Liver (tissue), 9 donors: Measurements from ENCODE around the gene NRG3. TPM values are rescaled to one million over a fixed set of nuclear protein-coding genes. Genes with fewer than 3 reads are reported as not detected.

Source experiments
- DNase-seq: peaks from one replicate; pipeline ENCODE4 v3.0.0-alpha.2; 2017; ENCODE audit warnings: low spot score
- H3K27ac ChIP-seq, 2 donors: one replicate each; pipeline ENCODE4 v1.7.0; 2013; ENCODE audit warnings: inconsistent platforms in 2 of 2, low read length in 2 of 2, control low read depth in 1 of 2, low read depth in 1 of 2, mild to moderate bottlenecking in 1 of 2
- H3K27me3 ChIP-seq, 4 donors: one replicate each; pipeline versions ENCODE4 v1.6.1 to v1.7.0; 2013; ENCODE audit warnings: low read length in 3 of 4, inconsistent platforms in 1 of 4, mild to moderate bottlenecking in 1 of 4, moderate library complexity in 1 of 4; ENCODE audit not compliant: control insufficient read depth in 4 of 4, insufficient read depth in 4 of 4
- H3K36me3 ChIP-seq, 4 donors: one replicate each; pipeline versions ENCODE4 v1.6.1 to v1.7.0; 2013; ENCODE audit warnings: low read length in 3 of 4, mild to moderate bottlenecking in 3 of 4, low read depth in 1 of 4, moderate library complexity in 1 of 4; ENCODE audit not compliant: control insufficient read depth in 4 of 4, insufficient read depth in 3 of 4
- H3K4me1 ChIP-seq, 4 donors: one replicate each; pipeline versions ENCODE4 v1.6.1 to v1.7.0; 2013; ENCODE audit warnings: low read length in 3 of 4, mild to moderate bottlenecking in 3 of 4, moderate library complexity in 1 of 4; ENCODE audit not compliant: control insufficient read depth in 4 of 4, insufficient read depth in 4 of 4
- H3K4me3 ChIP-seq, 3 donors: one replicate each; pipeline versions ENCODE4 v1.6.1 to v1.7.0; 2013; ENCODE audit warnings: low read length in 3 of 3, control low read depth in 1 of 3, low read depth in 1 of 3, mild to moderate bottlenecking in 1 of 3
- H3K9ac ChIP-seq, 2 donors: one replicate each; pipeline ENCODE4 v1.7.0; 2013; ENCODE audit warnings: low read length in 2 of 2, mild to moderate bottlenecking in 2 of 2, moderate library complexity in 2 of 2, control low read depth in 1 of 2, low read depth in 1 of 2
- H3K9me3 ChIP-seq, 4 donors: one replicate each; pipeline versions ENCODE4 v1.6.1 to v1.7.0; 2013; ENCODE audit warnings: low read length in 3 of 4; ENCODE audit not compliant: control insufficient read depth in 4 of 4
- ATF3 ChIP-seq: IDR thresholded peaks from 2 replicates; pipeline ENCODE4 v1.6.1; 2016; ENCODE audit warnings: antibody characterized with exemption
- CTCF ChIP-seq: fragments of 150-350 bp; IDR thresholded peaks from 2 replicates; pipeline ENCODE4 v1.5.1; 2017; ENCODE audit warnings: improper control_type of control experiment, low read depth, low read length; ENCODE audit not compliant: missing input control
- EGR1 ChIP-seq, 2 donors: IDR thresholded peaks; 2 replicates each; pipeline ENCODE4 v1.6.1; 2016 to 2018; ENCODE audit warnings: antibody characterized with exemption in 2 of 2, low read depth in 2 of 2
- FOXA1 ChIP-seq: IDR thresholded peaks from 2 replicates; pipeline ENCODE4 v1.6.1; 2016; ENCODE audit warnings: antibody characterized with exemption
- FOXA2 ChIP-seq: IDR thresholded peaks from 2 replicates; pipeline ENCODE4 v1.6.1; 2016; ENCODE audit warnings: antibody characterized with exemption
- HNF4A ChIP-seq, 2 donors: conservative IDR thresholded peaks; 2 replicates each; pipeline ENCODE4 v1.6.1; 2016; ENCODE audit warnings: antibody characterized with exemption in 2 of 2, mild to moderate bottlenecking in 2 of 2
- HNF4G ChIP-seq: IDR thresholded peaks from 2 replicates; pipeline ENCODE4 v1.6.1; 2016; ENCODE audit warnings: antibody characterized with exemption
- JUND ChIP-seq, 2 donors: IDR thresholded peaks; 2 replicates each; pipeline ENCODE4 v1.6.1; 2016; ENCODE audit warnings: antibody characterized with exemption in 2 of 2
- MAX ChIP-seq: IDR thresholded peaks from 2 replicates; pipeline ENCODE4 v1.6.1; 2016; ENCODE audit warnings: antibody characterized with exemption
- NR2F2 ChIP-seq: IDR thresholded peaks from 2 replicates; pipeline ENCODE4 v1.6.1; 2016; ENCODE audit warnings: antibody characterized with exemption
- RAD21 ChIP-seq, 2 donors: IDR thresholded peaks; 2 replicates each; pipeline ENCODE4 v1.6.1; 2016; ENCODE audit warnings: antibody characterized with exemption in 2 of 2, mild to moderate bottlenecking in 2 of 2
- REST ChIP-seq: IDR thresholded peaks from 2 replicates; pipeline ENCODE4 v1.6.1; 2016; ENCODE audit warnings: antibody characterized with exemption, mild to moderate bottlenecking
- SP1 ChIP-seq: IDR thresholded peaks from 2 replicates; pipeline ENCODE4 v1.6.1; 2018; ENCODE audit warnings: antibody characterized with exemption, mild to moderate bottlenecking
- TAF1 ChIP-seq: conservative IDR thresholded peaks from 2 replicates; pipeline ENCODE4 v1.6.1; 2016; ENCODE audit warnings: antibody characterized with exemption, mild to moderate bottlenecking
- ZBTB33 ChIP-seq: IDR thresholded peaks from 2 replicates; pipeline ENCODE4 v1.6.1; 2016; ENCODE audit warnings: antibody characterized with exemption
- WGBS: extraction: QIAGEN DNeasy Blood & Tissue Kit; methylation state at CpG from one replicate; pipeline ENCODE4 v1.1.7; 2013; 5-methylcytosine and 5-hydroxymethylcytosine counted together
- polyA plus RNA-seq, 2 donors: library from polyadenylated mRNA; stranded (reverse) in 1 of 2; unstranded in 1 of 2; fragments of 200-250 nt in 1 of 2; fragments of >200 nt in 1 of 2; fragmentation: Nextera tagmentation in 1 of 2; extraction: Ambion mirVana in 1 of 2; gene quantifications; one replicate each; pipeline versions ENCODE4 v1.2.1 to v1.2.3, GENCODE V29; 2013 to 2015
- total RNA-seq, 2 donors: library from RNA; depleted of rRNA; stranded (reverse); fragments of >200 nt; gene quantifications; one replicate each; pipeline ENCODE4 v1.2.3, GENCODE V29; 2014
- donor health status: healthy.
- donor health status: healthy.
- donor health status: healthy.
- donor health status: healthy.
- donor health status: healthy.

Gene NRG3
- total and polyA plus RNA-seq, 4 donors: 0.24 to 3.7 (median 0.38) TPM

- DNase-seq: no peak
- H3K4me3 ChIP-seq: no peak overlapping the region
- no peaks in the 10 kb centered on the region for H3K9me3 ChIP-seq
- H3K27me3 ChIP-seq: peaks cover 0 to 2% (median 0%) of the 10 kb centered on the region in 4 donors
- no peaks in the 10 kb centered on the region for H3K4me1 ChIP-seq
- H3K36me3 ChIP-seq: no peaks in the 10 kb centered on the region
- 55% methylated on average over 1 of the region's 1 CpG for WGBS
- no peak overlapping the region for H3K27ac ChIP-seq
- TF ChIP-seq MAX: no peak
- TF ChIP-seq SP1: no peak
- TF ChIP-seq CTCF: no peak
- TF ChIP-seq TAF1: no peak
- no peak for TF ChIP-seq JUND (IDR thresholded peaks at IDR 0.05)
- TF ChIP-seq FOXA1: no peak
- no peak for TF ChIP-seq NR2F2
- no peak for TF ChIP-seq ATF3
- no peak for TF ChIP-seq HNF4G
- TF ChIP-seq RAD21 (IDR thresholded peaks at IDR 0.05): no peak
- TF ChIP-seq ZBTB33: no peak
- TF ChIP-seq EGR1 (IDR thresholded peaks at IDR 0.05; ENCODE audit: low read depth in 2 of 2): no peak
- no peak for TF ChIP-seq HNF4A (conservative IDR thresholded peaks at IDR 0.05)
- no peak overlapping the region for H3K9ac ChIP-seq
These were observed 444.6 kb downstream of the NRG3 start for GRCh38 chr10:82319562-82319961.

- no peaks in the 10 kb centered on the region for H3K36me3 ChIP-seq
- H3K27ac ChIP-seq: no peak overlapping the region
- no peak for DNase-seq
- H3K9ac ChIP-seq: no peak overlapping the region
- H3K9me3 ChIP-seq: no peaks in the 10 kb centered on the region
- H3K4me1 ChIP-seq: no peaks in the 10 kb centered on the region
- H3K4me3 ChIP-seq: no peak overlapping the region
- H3K27me3 ChIP-seq: peaks cover 0 to 2% (median 0%) of the 10 kb centered on the region in 4 donors
- TF ChIP-seq JUND (IDR thresholded peaks at IDR 0.05): no peak
- no peak for TF ChIP-seq HNF4G
- TF ChIP-seq RAD21 (IDR thresholded peaks at IDR 0.05): no peak
- TF ChIP-seq EGR1 (IDR thresholded peaks at IDR 0.05; ENCODE audit: low read depth in 2 of 2): no peak
- no peak for TF ChIP-seq HNF4A (conservative IDR thresholded peaks at IDR 0.05)
- no peak for TF ChIP-seq TAF1
These were observed 446.7 kb downstream of the NRG3 start for GRCh38 chr10:82321724-82322123.

GRCh38 chr10:82331716-82332115 is 456.7 kb downstream of the NRG3 start:
- Histone ChIP-seq H3K27ac (no peak overlapping the region), H3K4me3 (no peak overlapping the region), H3K9me3 (no peaks in the 10 kb centered on the region), H3K36me3 (no peaks in the 10 kb centered on the region), H3K4me1 (no peaks in the 10 kb centered on the region), H3K9ac (no peak overlapping the region), H3K27me3 (no peaks in the 10 kb centered on the region)
- WGBS: 80% methylated on average over 2 of the region's 2 CpGs
- no peak for DNase-seq
- TF ChIP-seq REST (no peak), CTCF (no peak), HNF4G (no peak), TAF1 (no peak), SP1 (no peak), JUND (IDR thresholded peaks at IDR 0.05) (no peak), RAD21 (IDR thresholded peaks at IDR 0.05) (no peak), EGR1 (IDR thresholded peaks at IDR 0.05; ENCODE audit: low read depth in 2 of 2) (no peak), FOXA2 (no peak)
